HG02678 (cell line): ENCODE measurements around the gene KANSL1.

Experiments used
- ATAC-seq: cut with Tn5 transposase; IDR thresholded peaks from one replicate; pipeline ENCODE4 v1.9.1; 2021; ENCODE audit warnings: mild to moderate bottlenecking, moderate library complexity; ENCODE audit not compliant: unreplicated experiment

The KANSL1 gene

GRCh38 chr17:45987706-45988105 is 205.5 kb downstream of the KANSL1 start:
- ATAC-seq: no peak

- ATAC-seq: no peak
These were observed 207.2 kb downstream of the KANSL1 start for GRCh38 chr17:45986056-45986455.

- no peak for ATAC-seq
These were observed 207.8 kb downstream of the KANSL1 start for GRCh38 chr17:45985447-45985846.

GRCh38 chr17:45984368-45984767 is 208.9 kb downstream of the KANSL1 start:
- no peak for ATAC-seq

GRCh38 chr17:45983614-45984310 is 209.5 kb downstream of the KANSL1 start:
- ATAC-seq: no peak

- no peak for ATAC-seq
These were observed 210.2 kb downstream of the KANSL1 start for GRCh38 chr17:45982791-45983613.

- ATAC-seq: no peak
These were observed 211.9 kb downstream of the KANSL1 start for GRCh38 chr17:45981306-45981705.

- ATAC-seq: no peak
These were observed 212.4 kb downstream of the KANSL1 start for GRCh38 chr17:45980855-45981254.
